Lower leg skin (tissue), 3 donors: ENCODE results near the gene MGAT3.

Experiments
- CTCF ChIP-seq, 3 donors: fragments of 450-650 bp; IDR thresholded peaks; one replicate each; pipeline ENCODE4 v1.5.1; 2016; ENCODE audit warnings: antibody characterized with exemption in 3 of 3, mild to moderate bottlenecking in 3 of 3, moderate library complexity in 2 of 3
- POLR2A ChIP-seq, 2 donors: fragments of 450-650 bp; IDR thresholded peaks; one replicate each; pipeline ENCODE4 v1.6.1; 2016 to 2017; ENCODE audit warnings: antibody characterized with exemption in 2 of 2, mild to moderate bottlenecking in 1 of 2, moderate library complexity in 1 of 2

- TF ChIP-seq CTCF (IDR thresholded peaks at IDR 0.05) (no peak), POLR2A (IDR thresholded peaks at IDR 0.05) (no peak)
Measured at GRCh38 chr22:39429916-39430575, 26.8 kb upstream of the MGAT3 start.
